Glutamatergic neuron (in vitro differentiated cells): ENCODE results near the gene NHERF2. TPM values are rescaled to one million over a fixed set of nuclear protein-coding genes. Genes with fewer than 3 reads are reported as not detected.

Experiments used
- DNase-seq: peaks from one replicate; pipeline ENCODE4 v3.0.0; 2022
- H3K27ac Mint-ChIP-seq: one replicate; pipeline ENCODE4 v1.8.0; 2020; ENCODE audit warnings: mild to moderate bottlenecking, mixed read lengths, inconsistent platforms; ENCODE audit not compliant: unreplicated experiment
- H3K27me3 Mint-ChIP-seq: one replicate; pipeline ENCODE4 v1.8.0; 2020; ENCODE audit warnings: mild to moderate bottlenecking, moderate library complexity, mixed read lengths, inconsistent platforms; ENCODE audit not compliant: unreplicated experiment
- H3K36me3 Mint-ChIP-seq: one replicate; pipeline ENCODE4 v1.8.0; 2020; ENCODE audit warnings: mild to moderate bottlenecking, mixed read lengths, inconsistent platforms; ENCODE audit not compliant: unreplicated experiment
- H3K4me1 Mint-ChIP-seq: one replicate; pipeline ENCODE4 v1.8.0; 2020; ENCODE audit warnings: mild to moderate bottlenecking, low read depth, mixed read lengths, inconsistent platforms; ENCODE audit not compliant: unreplicated experiment
- H3K4me3 Mint-ChIP-seq: one replicate; pipeline ENCODE4 v1.8.0; 2020; ENCODE audit warnings: mild to moderate bottlenecking, mixed read lengths, inconsistent platforms; ENCODE audit not compliant: unreplicated experiment
- H3K9me3 Mint-ChIP-seq: one replicate; pipeline ENCODE4 v1.8.0; 2020; ENCODE audit warnings: mild to moderate bottlenecking, moderate library complexity, mixed read lengths, inconsistent platforms; ENCODE audit not compliant: unreplicated experiment
- total RNA-seq: library from RNA; stranded (reverse); fragmentation: NEBNext Ultra II Directional; extraction: Animal tissue kit (Norgen Biotek cat#: 25700); gene quantifications from one replicate; pipeline ENCODE4 v1.2.1, GENCODE V29; 2021; ENCODE audit not compliant: unreplicated experiment
- TF ChIP-seq, protein P1 (sequence below): fragments of 200-600 bp; sonication (generic); IDR thresholded peaks from one replicate; pipeline ENCODE4 v1.5.0; 2021; ENCODE audit not compliant: partially characterized antibody, unreplicated experiment

The NHERF2 gene
- total RNA-seq, 1 donor from 2014 or later: 22.3 TPM

DNA sequence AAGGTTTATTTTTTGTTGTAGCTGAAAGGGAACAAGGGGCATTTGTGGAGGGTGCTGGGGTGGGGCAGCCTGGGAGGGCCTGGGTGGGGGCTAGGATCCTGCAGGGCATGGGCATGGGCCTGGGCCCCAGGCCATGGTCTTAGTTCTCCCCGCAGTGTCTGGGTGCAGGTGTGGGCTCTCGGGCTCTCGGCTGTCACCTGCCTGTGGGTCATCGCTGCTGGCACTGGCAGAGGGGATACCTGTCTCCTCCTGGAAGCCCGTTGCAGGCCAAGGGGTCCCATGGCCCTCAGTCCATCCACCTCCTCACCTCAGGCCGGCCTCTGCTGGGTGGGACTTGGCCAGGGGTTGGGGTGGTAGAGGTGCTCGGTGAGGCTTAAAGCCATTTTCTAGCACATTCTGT lies 51.4 kb downstream of the NHERF2 start:
- no peak overlapping the region for H3K4me3 Mint-ChIP-seq
- peaks cover 6% of the 10 kb centered on the region for H3K9me3 Mint-ChIP-seq
- no peak for DNase-seq
- H3K27ac Mint-ChIP-seq: no peak overlapping the region
- H3K4me1 Mint-ChIP-seq: peaks cover 6% of the 10 kb centered on the region
- TF ChIP-seq, protein P1, sequence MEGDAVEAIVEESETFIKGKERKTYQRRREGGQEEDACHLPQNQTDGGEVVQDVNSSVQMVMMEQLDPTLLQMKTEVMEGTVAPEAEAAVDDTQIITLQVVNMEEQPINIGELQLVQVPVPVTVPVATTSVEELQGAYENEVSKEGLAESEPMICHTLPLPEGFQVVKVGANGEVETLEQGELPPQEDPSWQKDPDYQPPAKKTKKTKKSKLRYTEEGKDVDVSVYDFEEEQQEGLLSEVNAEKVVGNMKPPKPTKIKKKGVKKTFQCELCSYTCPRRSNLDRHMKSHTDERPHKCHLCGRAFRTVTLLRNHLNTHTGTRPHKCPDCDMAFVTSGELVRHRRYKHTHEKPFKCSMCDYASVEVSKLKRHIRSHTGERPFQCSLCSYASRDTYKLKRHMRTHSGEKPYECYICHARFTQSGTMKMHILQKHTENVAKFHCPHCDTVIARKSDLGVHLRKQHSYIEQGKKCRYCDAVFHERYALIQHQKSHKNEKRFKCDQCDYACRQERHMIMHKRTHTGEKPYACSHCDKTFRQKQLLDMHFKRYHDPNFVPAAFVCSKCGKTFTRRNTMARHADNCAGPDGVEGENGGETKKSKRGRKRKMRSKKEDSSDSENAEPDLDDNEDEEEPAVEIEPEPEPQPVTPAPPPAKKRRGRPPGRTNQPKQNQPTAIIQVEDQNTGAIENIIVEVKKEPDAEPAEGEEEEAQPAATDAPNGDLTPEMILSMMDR: no peak
- no peaks in the 10 kb centered on the region for H3K36me3 Mint-ChIP-seq
- peaks cover 1% of the 10 kb centered on the region for H3K27me3 Mint-ChIP-seq

DNA sequence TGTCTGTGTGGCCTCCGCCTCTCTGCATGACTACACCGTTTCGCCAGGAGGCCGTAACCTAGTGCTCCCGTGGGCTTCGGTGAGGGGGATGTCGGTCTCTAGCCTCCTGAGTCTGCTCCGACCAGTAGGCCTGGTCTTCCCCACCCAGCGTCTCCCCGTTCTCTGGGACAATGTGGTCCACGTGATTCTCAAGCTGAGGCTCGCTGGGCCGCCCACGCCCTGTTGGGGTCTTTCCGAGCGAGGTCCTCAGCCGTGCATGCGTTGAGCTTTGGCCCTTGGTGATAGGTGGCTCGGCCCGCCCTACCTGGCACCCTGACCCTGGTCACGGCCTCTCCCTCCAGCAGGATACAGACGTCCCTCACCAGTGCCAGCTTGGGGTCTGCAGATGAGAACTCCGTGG lies 52.0 kb downstream of the NHERF2 start:
- Mint-ChIP-seq H3K36me3 (no peaks in the 10 kb centered on the region), H3K9me3 (peaks cover 7% of the 10 kb centered on the region), H3K4me3 (no peak overlapping the region), H3K27ac (no peak overlapping the region), H3K4me1 (peaks cover 6% of the 10 kb centered on the region), H3K27me3 (peaks cover 2% of the 10 kb centered on the region)
- TF ChIP-seq, protein P1: no peak
- no peak for DNase-seq

DNA sequence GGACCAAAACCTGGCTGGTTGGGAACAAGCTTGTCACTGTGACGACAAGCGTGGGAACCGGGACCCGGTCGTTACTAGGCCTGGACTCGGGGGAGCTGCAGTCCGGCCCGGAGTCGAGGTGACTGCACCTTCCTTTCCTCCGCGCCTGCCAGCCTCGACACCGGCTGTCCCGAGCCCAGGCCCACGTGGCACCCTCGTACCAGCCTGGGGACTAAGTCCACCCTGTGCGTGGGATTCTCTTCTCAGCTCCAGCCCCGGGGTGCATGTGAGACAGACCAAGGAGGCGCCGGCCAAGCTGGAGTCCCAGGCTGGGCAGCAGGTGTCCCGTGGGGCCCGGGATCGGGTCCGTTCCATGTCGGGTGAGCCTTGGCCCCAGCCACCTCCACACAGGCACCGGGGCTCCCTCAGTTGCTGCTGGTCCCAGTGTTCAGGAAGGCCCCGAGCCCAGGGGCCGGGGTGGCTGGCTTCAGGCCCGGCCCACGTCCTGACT lies 52.7 kb downstream of the NHERF2 start:
- peaks cover 3% of the 10 kb centered on the region for H3K27me3 Mint-ChIP-seq
- H3K9me3 Mint-ChIP-seq: peaks cover 7% of the 10 kb centered on the region
- TF ChIP-seq, protein P1: no peak
- no peak overlapping the region for H3K4me3 Mint-ChIP-seq
- no peaks in the 10 kb centered on the region for H3K36me3 Mint-ChIP-seq
- H3K27ac Mint-ChIP-seq: no peak overlapping the region
- H3K4me1 Mint-ChIP-seq: peaks cover 6% of the 10 kb centered on the region
- no peak for DNase-seq

- Mint-ChIP-seq H3K27me3 (peaks cover 6% of the 10 kb centered on the region), H3K4me3 (no peak overlapping the region), H3K9me3 (peaks cover 7% of the 10 kb centered on the region), H3K4me1 (peaks cover 6% of the 10 kb centered on the region), H3K36me3 (no peaks in the 10 kb centered on the region), H3K27ac (no peak overlapping the region)
- no peak for DNase-seq
- TF ChIP-seq, protein P1: no peak
These were observed 53.3 kb downstream of the NHERF2 start for GRCh38 chr16:2079991-2080390.

- peaks cover 6% of the 10 kb centered on the region for H3K4me1 Mint-ChIP-seq
- H3K4me3 Mint-ChIP-seq: no peak overlapping the region
- peaks cover 5% of the 10 kb centered on the region for H3K9me3 Mint-ChIP-seq
- no peak overlapping the region for H3K27ac Mint-ChIP-seq
- TF ChIP-seq, protein P1: no peak
- H3K27me3 Mint-ChIP-seq: peaks cover 8% of the 10 kb centered on the region
- DNase-seq: no peak
- H3K36me3 Mint-ChIP-seq: no peaks in the 10 kb centered on the region
These were observed 54.7 kb downstream of the NHERF2 start for GRCh38 chr16:2081201-2082084.
